Fibroblast of pulmonary artery (primary cell): ENCODE results near the gene NTMT2.

ENCODE experiments used
- DNase-seq: peaks from one replicate; pipeline ENCODE4 v3.0.0-alpha.2; 2010; ENCODE audit warnings: low read depth
- H3K4me3 ChIP-seq: replicated peaks from 2 replicates; pipeline ENCODE4 v1.5.1; 2011; ENCODE audit warnings: low read depth, mild to moderate bottlenecking, control low read depth, low read length, moderate library complexity
- CTCF ChIP-seq: IDR thresholded peaks from 2 replicates; pipeline ENCODE4 v1.5.1; 2011; ENCODE audit warnings: mild to moderate bottlenecking, control low read depth, low read length, inconsistent platforms; ENCODE audit errors: missing control alignments

The NTMT2 gene

DNA sequence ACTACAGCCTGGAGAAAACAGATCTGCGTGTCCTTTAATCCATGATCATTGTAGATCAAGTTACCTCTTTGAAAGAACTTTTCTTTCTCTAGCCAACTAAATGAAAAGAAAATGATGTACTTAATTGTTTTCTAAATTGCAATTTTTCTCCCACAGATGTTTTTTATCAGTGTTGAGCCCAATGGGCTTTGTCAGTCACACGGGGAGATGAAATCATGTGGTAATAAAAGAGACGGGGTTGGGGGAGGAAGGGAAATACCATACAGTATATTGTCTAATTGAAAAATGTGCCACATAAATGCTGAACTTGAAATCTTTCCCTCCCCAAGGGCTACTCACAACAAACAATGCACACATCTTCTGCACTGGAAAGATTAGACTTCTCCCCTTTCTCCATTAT lies 58.4 kb downstream of the NTMT2 start:
- H3K4me3 ChIP-seq: no peak overlapping the region
- peak; percentile 24 for DNase-seq
- TF ChIP-seq CTCF: no peak

- DNase-seq: no peak
- H3K4me3 ChIP-seq: no peak overlapping the region
- no peak for TF ChIP-seq CTCF
Measured at GRCh38 chr1:170205301-170205700, 59.5 kb downstream of the NTMT2 start.

GRCh38 chr1:170209125-170209524 lies 63.4 kb downstream of the NTMT2 start:
- no peak overlapping the region for H3K4me3 ChIP-seq
- no peak for TF ChIP-seq CTCF
- no peak for DNase-seq

DNA sequence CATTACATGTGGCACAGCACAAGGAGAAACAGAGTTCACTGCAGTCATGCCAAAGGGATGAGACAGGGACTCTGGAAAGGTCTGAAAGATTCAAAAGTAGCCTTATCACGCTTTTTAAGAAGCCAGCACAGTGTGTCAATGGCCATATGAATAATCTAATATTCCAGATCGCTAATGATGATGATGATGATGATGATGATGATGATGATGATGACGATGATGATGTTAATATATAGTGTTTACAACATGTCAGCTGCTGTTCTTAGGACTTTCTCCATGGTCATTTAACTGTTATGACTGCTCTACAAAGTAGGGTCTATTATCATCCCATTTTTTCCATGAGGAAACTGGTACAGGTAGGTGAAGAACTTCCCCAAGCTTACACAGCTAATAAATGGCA lies 64.4 kb downstream of the NTMT2 start:
- no peak overlapping the region for H3K4me3 ChIP-seq
- no peak for TF ChIP-seq CTCF
- DNase-seq: no peak

DNA sequence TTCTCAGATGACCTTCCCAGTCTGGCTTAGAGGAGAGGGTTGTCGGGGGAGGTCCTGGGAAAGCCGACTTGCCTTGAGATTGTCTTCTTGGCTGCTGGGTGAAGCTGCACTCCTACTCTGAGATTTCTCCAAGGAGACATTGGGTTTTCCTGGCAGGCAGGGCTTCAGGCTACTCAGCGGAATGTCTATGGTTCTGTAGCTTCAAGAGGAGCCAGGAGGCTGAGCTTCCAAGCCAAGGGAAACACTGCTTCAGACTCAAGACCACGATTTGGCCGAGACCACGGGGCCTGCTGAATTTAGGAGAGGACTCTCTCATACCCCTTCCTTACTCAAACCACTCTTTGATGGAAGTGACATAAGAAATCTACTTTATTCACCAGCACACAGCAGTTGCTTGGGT lies 67.8 kb downstream of the NTMT2 start:
- no peak overlapping the region for H3K4me3 ChIP-seq
- DNase-seq: no peak
- TF ChIP-seq CTCF: no peak

DNA sequence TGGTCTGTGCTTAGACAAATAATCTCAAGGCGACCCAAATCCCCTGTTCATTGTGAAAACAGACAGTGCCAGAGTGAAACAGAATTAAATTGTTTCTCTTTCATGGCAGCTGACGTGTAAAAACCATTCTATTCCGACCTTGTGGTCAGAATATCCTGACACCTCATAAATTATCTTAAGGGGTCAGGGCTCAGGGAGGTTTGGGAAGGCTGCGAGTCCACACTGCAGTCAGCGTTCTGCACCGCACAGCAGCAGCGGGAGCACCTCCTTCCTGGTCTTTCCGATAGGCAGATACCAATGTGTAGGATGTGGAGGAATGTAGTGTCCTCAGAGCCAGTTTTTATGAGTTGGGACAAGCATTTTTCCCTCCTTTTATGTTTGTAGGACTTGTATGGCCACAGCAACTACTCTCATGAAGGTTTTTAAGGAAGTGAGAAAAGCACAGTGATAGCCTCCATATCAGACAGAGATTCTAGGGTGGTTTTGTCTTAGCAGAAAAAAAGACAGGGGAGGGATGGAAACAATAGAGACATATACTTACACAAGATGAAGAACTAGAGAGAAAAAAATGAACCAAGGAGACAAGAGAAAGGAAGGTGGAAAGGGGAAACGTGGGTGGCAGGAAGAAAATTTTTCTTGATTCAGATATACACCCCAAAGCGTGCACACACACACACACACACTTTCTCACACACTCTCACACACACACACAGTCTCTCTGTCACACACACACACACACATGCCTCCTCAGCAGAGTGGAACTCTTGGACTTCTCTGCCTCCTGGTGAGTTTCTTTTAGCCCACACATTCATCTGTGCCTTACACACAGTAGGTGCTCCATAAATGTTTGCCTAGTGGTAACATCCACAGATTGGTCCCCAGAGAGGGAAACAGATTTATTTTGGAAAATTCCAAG lies 68.6 kb downstream of the NTMT2 start:
- H3K4me3 ChIP-seq: no peak overlapping the region
- no peak for TF ChIP-seq CTCF

More for the DNA sequence above, 68.6 kb downstream of the NTMT2 start:
- DNase-seq: no peak
